ENCODE results near the gene ANO9. TPM values are rescaled to one million over a fixed set of nuclear protein-coding genes. Genes with fewer than 3 reads are reported as not detected.
"Not testable (repeated sequence)": the region's sequence is repeated elsewhere in the genome, so short reads cannot be mapped to it uniquely, and the experiment has no call there.

Gene ANO9
- total and polyA plus RNA-seq, 11 donors, result 0.07 to 3.1 (median 0.21) TPM; not detected in 6

DNA sequence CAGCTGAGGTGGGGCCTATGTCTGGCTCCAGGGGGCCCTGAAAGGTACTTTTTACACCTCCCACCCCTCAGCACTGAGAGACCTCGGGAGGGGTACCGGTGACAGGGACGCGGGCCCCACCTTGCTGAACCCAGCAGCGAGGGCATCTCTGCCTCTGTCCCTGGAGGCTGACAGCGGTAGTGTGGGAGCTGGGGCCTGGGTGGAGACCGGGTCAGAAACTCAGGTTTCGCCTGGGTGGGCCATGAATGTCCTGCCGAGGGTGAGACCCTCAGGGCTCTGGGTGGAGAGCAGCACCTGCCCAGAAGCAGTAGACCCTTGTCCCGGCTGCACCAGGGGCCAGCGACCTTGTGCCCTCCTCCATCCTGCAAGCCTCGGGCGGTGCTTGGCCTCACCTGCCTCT lies 30.5 kb upstream of the ANO9 start:
- no peak overlapping the region for H3K27ac ChIP-seq
- peaks cover 7 to 27% (median 18%) of the 10 kb centered on the region in 12 donors for H3K4me1 ChIP-seq
- ATAC-seq (no peak), DNase-seq (peak in 1 of 5 donors; percentile 59)
- H3K27me3 ChIP-seq, result no peaks in the 10 kb centered on the region
- H3K4me3 ChIP-seq, result no peak overlapping the region
- WGBS, 4 donors, result 84 to 94% (median 90%) methylated on average over 8 to 13 of the region's 13 CpGs
- intact Hi-C loops (cut with DNase I), result no loop called here
- H3K36me3 ChIP-seq, result no peaks in the 10 kb centered on the region
- no peaks in the 10 kb centered on the region for H3K9me3 ChIP-seq
- TF ChIP-seq, protein P1, sequence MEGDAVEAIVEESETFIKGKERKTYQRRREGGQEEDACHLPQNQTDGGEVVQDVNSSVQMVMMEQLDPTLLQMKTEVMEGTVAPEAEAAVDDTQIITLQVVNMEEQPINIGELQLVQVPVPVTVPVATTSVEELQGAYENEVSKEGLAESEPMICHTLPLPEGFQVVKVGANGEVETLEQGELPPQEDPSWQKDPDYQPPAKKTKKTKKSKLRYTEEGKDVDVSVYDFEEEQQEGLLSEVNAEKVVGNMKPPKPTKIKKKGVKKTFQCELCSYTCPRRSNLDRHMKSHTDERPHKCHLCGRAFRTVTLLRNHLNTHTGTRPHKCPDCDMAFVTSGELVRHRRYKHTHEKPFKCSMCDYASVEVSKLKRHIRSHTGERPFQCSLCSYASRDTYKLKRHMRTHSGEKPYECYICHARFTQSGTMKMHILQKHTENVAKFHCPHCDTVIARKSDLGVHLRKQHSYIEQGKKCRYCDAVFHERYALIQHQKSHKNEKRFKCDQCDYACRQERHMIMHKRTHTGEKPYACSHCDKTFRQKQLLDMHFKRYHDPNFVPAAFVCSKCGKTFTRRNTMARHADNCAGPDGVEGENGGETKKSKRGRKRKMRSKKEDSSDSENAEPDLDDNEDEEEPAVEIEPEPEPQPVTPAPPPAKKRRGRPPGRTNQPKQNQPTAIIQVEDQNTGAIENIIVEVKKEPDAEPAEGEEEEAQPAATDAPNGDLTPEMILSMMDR (IDR thresholded peaks at IDR 0.05), result no peak
- TF ChIP-seq POLR2A (IDR thresholded peaks at IDR 0.05), result no peak

DNA sequence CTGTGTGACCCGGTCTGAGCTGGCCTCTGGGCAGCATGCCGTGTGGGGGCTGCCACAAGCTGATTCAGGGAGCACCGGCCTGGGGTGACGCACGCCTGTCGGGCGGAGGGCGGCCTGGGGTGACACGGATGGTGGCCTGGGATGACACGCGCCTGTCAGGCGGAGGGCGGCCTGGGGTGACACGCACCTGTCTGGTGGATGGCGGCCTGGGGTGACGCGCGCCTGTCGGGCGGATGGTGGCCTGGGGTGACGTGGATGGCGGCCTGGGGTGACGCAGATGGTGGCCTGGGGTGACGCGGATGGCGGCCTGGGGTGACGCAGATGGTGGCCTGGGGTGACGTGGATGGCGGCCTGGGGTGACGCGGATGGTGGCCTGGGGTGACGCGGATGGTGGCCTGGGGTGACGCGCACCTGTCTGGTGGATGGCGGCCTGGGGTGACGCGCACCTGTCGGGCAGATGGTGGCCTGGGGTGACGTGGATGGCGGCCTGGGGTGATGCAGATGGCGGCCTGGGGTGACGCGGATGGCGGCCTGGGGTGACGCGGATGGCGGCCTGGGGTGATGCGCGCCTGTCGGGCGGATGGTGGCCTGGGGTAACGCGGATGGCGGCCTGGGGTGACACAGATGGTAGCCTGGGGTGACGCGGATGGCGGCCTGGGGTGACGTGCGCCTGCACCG lies 29.8 kb upstream of the ANO9 start:
- WGBS, 4 donors, result 97% methylated on average over 61 of the region's 61 CpGs
- no peak for ATAC-seq
- intact Hi-C loops (cut with DNase I), result no loop called here
- TF ChIP-seq POLR2A (IDR thresholded peaks at IDR 0.05), result no peak
- H3K36me3 ChIP-seq, result peaks cover 0 to 3% (median 0%) of the 10 kb centered on the region in 9 donors
- H3K4me3 ChIP-seq, result no peak overlapping the region
- H3K27ac ChIP-seq, result no peak overlapping the region
- DNase-seq, result peak in 1 of 5 donors; percentile 53
- H3K27me3 ChIP-seq, result no peaks in the 10 kb centered on the region
- H3K9me3 ChIP-seq, result no peaks in the 10 kb centered on the region
- H3K4me1 ChIP-seq, result peaks cover 7 to 27% (median 18%) of the 10 kb centered on the region in 12 donors

DNA sequence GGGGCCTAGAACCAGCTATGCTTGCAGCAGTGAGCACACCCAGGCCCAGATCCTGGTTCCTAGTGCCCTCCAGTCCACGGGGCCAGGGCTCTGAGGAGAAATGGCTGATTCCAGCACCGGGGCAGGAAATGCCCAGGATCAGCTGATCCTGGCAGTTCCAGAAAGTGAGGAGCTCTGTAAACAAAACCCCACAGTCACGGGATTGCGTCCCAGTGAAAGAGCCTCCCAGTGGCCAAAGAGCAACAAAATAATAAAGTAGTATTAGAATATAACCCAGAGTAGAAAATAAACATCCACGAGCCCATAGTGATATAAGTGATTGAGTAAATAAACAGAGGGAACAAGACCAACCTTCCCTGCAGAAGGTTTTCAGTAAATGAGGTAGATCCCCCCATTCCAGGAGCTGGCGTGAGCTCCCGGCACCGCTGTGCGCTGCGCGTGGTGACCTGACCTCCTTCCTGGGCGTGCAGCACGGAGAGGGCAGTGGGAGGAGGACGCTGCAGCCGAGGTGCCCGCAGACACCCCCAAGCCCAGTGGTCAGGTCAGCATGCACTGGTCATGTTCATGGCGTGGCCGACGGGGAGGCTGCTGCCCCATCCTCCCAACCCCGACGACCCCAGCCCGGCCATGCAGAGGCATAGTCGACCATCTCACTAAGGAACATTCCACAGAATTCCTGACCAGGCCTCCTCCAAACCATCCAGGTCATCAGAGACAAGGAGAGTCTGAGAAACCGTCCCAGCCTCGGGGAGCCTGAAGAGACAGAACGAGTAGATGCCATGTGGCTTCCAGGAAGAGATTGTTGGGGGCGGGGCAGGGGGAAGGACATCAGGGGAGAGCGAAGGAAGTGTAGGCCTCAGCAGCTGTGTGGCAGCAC lies 28.1 kb upstream of the ANO9 start:
- Histone ChIP-seq H3K27ac (peak overlapping the region; percentile 61 to 90 (median 80)), H3K4me3 (peak overlapping the region in 10 of 12 donors; percentile 19 to 47 (median 30)), H3K27me3 (no peaks in the 10 kb centered on the region), H3K4me1 (peaks cover 7 to 27% (median 18%) of the 10 kb centered on the region in 12 donors), H3K9me3 (no peaks in the 10 kb centered on the region), H3K36me3 (peaks cover 0 to 6% (median 4%) of the 10 kb centered on the region in 9 donors)
- TF ChIP-seq POLR2A (IDR thresholded peaks at IDR 0.05), result no peak
- TF ChIP-seq, protein P1 (IDR thresholded peaks at IDR 0.05), result peak in 6 of 12 donors; percentile 8 to 42 (median 24)
- intact Hi-C loops (cut with DNase I), result loop anchor here in 1 of 10 donors (5.0 kb wide), 1 partner anchor 32 kb away; no protein-coding TSS in a partner anchor
- WGBS, 4 donors, result 66 to 72% (median 71%) methylated on average over 25 to 28 of the region's 28 CpGs
- DNase-seq (peak in 3 of 5 donors; percentile 66 to 71 (median 69)), ATAC-seq (peak; percentile 51 to 89 (median 67))

DNA sequence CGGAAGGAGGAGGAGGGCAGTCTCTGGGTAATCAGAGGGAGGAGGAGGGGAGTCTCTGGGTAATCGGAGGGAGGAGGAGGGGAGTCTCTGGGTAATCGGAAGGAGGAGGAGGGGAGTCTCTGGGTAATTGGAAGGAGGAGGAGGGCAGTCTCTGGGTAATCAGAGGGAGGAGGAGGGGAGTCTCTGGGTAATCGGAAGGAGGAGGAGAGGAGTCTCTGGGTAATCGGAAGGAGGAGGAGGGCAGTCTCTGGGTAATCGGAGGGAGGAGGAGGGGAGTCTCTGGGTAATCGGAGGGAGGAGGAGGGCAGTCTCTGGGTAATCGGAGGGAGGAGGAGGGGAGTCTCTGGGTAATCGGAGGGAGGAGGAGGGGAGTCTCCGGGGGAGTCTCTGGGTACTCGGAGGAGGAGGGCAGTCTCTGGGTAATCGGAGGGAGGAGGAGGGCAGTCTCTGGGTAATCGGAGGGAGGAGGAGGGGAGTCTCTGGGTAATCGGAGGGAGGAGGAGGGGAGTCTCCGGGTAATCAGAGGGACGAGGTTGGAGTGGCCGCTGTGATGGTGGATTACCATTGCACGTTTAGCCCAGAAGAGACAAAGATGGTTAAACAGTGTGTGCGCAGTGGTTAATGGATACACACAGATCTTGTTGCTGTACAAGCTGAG lies 27.3 kb upstream of the ANO9 start:
- H3K4me1 ChIP-seq, result peaks cover 7 to 27% (median 18%) of the 10 kb centered on the region in 12 donors
- not testable (repeated sequence) for H3K27me3 ChIP-seq, ATAC-seq, H3K9me3 ChIP-seq
- H3K36me3 ChIP-seq, result peaks cover 0 to 14% (median 12%) of the 10 kb centered on the region in 9 donors
- peak overlapping the region in 10 of 12 donors; percentile 19 to 47 (median 30) for H3K4me3 ChIP-seq
- 23 to 39% (median 35%) methylated on average over 19 of the region's 19 CpGs for WGBS, 4 donors
- peak in 2 of 5 donors; percentile 15 to 21 for DNase-seq
- H3K27ac ChIP-seq, result peak overlapping the region; percentile 61 to 90 (median 80)
- intact Hi-C loops (cut with DNase I), result loop anchor here in 1 of 10 donors (5.0 kb wide), 1 partner anchor 33 kb away; no protein-coding TSS in a partner anchor

All from heart left ventricle (tissue), 16 donors.